ENCODE data around the gene STAG1.
"Not testable (repeated sequence)": the region's sequence is repeated elsewhere in the genome, so short reads cannot be mapped to it uniquely, and the experiment has no call there.

STAG1 gene

GRCh38 chr3:136644212-136644611, 108.0 kb downstream of the STAG1 start:
- Histone ChIP-seq H3K4me1 (ENCODE audit: insufficient read depth, low read length) (no peaks in the 10 kb centered on the region), H3K27me3 (ENCODE audit: insufficient read depth, low read length) (no peaks in the 10 kb centered on the region), H3K9me3 (ENCODE audit: insufficient read depth, low read depth, low read length) (no peaks in the 10 kb centered on the region), H3K9ac (ENCODE audit: low read depth, low read length) (no peak overlapping the region), H3K4me3 (ENCODE audit: low read length) (no peak overlapping the region), H3K36me3 (ENCODE audit: insufficient read depth, low read length) (no peaks in the 10 kb centered on the region), H3K27ac (ENCODE audit: low read depth, low read length) (no peak overlapping the region)
- WGBS, result 100% methylated on average over 1 of the region's 1 CpG

DNA sequence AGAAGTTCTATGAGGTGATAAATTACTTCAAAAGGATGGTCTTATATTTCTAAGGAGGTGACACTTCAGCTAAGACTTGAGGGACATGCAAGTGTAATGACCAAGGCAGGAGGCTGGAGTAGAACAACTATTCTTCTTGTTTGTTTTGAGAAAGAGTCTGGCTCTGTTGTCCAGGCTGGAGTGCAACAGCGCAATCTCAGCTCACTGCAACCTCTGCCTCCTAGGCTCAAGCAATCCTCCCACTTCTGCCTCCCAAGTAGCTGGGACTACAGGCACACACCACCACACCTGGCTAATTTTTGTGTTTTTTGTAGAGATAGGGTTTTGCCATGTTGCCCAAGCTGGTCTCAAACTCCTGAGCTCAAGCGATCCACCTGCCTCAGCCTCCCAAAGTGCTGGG, 108.8 kb downstream of the STAG1 start:
- not testable (repeated sequence) for H3K9me3 ChIP-seq (ENCODE audit: insufficient read depth, low read depth, low read length); H3K4me3 ChIP-seq (ENCODE audit: low read length); H3K36me3 ChIP-seq (ENCODE audit: insufficient read depth, low read length); H3K27me3 ChIP-seq (ENCODE audit: insufficient read depth, low read length); H3K9ac ChIP-seq (ENCODE audit: low read depth, low read length); H3K4me1 ChIP-seq (ENCODE audit: insufficient read depth, low read length); H3K27ac ChIP-seq (ENCODE audit: low read depth, low read length)
- WGBS, result 97% methylated on average over 2 of the region's 2 CpGs

- Histone ChIP-seq H3K36me3 (ENCODE audit: insufficient read depth, low read length) (no peaks in the 10 kb centered on the region), H3K9me3 (ENCODE audit: insufficient read depth, low read depth, low read length) (no peaks in the 10 kb centered on the region), H3K4me3 (ENCODE audit: low read length) (no peak overlapping the region), H3K27ac (ENCODE audit: low read depth, low read length) (no peak overlapping the region), H3K4me1 (ENCODE audit: insufficient read depth, low read length) (no peaks in the 10 kb centered on the region), H3K9ac (ENCODE audit: low read depth, low read length) (no peak overlapping the region), H3K27me3 (ENCODE audit: insufficient read depth, low read length) (no peaks in the 10 kb centered on the region)
- WGBS, result 100% methylated on average over 1 of the region's 1 CpG
These were observed 109.5 kb downstream of the STAG1 start for GRCh38 chr3:136642711-136643110.

GRCh38 chr3:136639069-136639468, 113.1 kb downstream of the STAG1 start:
- H3K36me3 ChIP-seq (ENCODE audit: insufficient read depth, low read length), result no peaks in the 10 kb centered on the region
- H3K4me3 ChIP-seq (ENCODE audit: low read length), result no peak overlapping the region
- no peak overlapping the region for H3K9ac ChIP-seq (ENCODE audit: low read depth, low read length)
- 0 out of 2 replicates have a peak, but pooled peaks cover 4% of the 10 kb centered on the region for H3K4me1 ChIP-seq (ENCODE audit: insufficient read depth, low read length)
- no peak overlapping the region for H3K27ac ChIP-seq (ENCODE audit: low read depth, low read length)
- H3K9me3 ChIP-seq (ENCODE audit: insufficient read depth, low read depth, low read length), result no peaks in the 10 kb centered on the region
- 100% methylated on average over 1 of the region's 1 CpG for WGBS
- H3K27me3 ChIP-seq (ENCODE audit: insufficient read depth, low read length), result no peaks in the 10 kb centered on the region

DNA sequence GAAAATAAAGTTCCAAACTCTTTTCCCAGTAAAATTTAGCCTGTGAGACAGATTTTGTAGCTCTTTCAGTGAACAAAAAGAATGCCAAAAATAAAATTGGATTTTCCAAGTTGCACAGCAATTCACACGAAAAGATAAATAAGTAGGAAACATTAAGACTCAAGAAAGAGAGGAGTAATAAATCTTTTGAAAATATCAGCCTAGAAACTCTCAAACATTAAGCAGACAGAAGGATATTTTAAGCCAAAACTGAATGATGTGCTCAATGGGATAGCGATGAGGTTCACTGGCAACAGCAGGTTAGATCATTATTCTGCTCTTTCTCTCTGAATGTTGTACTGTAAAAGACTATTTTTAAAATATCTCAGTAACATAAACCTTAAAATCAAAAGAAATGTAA, 115.0 kb downstream of the STAG1 start:
- Histone ChIP-seq H3K27me3 (ENCODE audit: insufficient read depth, low read length) (no peaks in the 10 kb centered on the region), H3K4me3 (ENCODE audit: low read length) (no peak overlapping the region), H3K4me1 (ENCODE audit: insufficient read depth, low read length) (peaks cover 11% of the 10 kb centered on the region), H3K9me3 (ENCODE audit: insufficient read depth, low read depth, low read length) (no peaks in the 10 kb centered on the region), H3K9ac (ENCODE audit: low read depth, low read length) (no peak overlapping the region), H3K27ac (ENCODE audit: low read depth, low read length) (no peak overlapping the region), H3K36me3 (ENCODE audit: insufficient read depth, low read length) (no peaks in the 10 kb centered on the region)
- 86% methylated on average over 1 of the region's 2 CpGs for WGBS

- no peaks in the 10 kb centered on the region for H3K9me3 ChIP-seq (ENCODE audit: insufficient read depth, low read depth, low read length)
- no peak overlapping the region for H3K27ac ChIP-seq (ENCODE audit: low read depth, low read length)
- WGBS, result 95% methylated on average over 3 of the region's 4 CpGs
- no peak overlapping the region for H3K4me3 ChIP-seq (ENCODE audit: low read length)
- H3K9ac ChIP-seq (ENCODE audit: low read depth, low read length), result no peak overlapping the region
- no peaks in the 10 kb centered on the region for H3K27me3 ChIP-seq (ENCODE audit: insufficient read depth, low read length)
- peaks cover 14% of the 10 kb centered on the region for H3K4me1 ChIP-seq (ENCODE audit: insufficient read depth, low read length)
- no peaks in the 10 kb centered on the region for H3K36me3 ChIP-seq (ENCODE audit: insufficient read depth, low read length)
These were observed 117.4 kb downstream of the STAG1 start for GRCh38 chr3:136634821-136635220.

- 89% methylated on average over 4 of the region's 5 CpGs for WGBS
- Histone ChIP-seq H3K4me1 (ENCODE audit: insufficient read depth, low read length) (peaks cover 14% of the 10 kb centered on the region), H3K27me3 (ENCODE audit: insufficient read depth, low read length) (no peaks in the 10 kb centered on the region), H3K4me3 (ENCODE audit: low read length) (no peak overlapping the region), H3K9ac (ENCODE audit: low read depth, low read length) (no peak overlapping the region), H3K36me3 (ENCODE audit: insufficient read depth, low read length) (0 out of 2 replicates have a peak, but pooled peaks cover 4% of the 10 kb centered on the region), H3K9me3 (ENCODE audit: insufficient read depth, low read depth, low read length) (no peaks in the 10 kb centered on the region), H3K27ac (ENCODE audit: low read depth, low read length) (no peak overlapping the region)
These were observed 119.5 kb downstream of the STAG1 start for GRCh38 chr3:136632625-136633081.

DNA sequence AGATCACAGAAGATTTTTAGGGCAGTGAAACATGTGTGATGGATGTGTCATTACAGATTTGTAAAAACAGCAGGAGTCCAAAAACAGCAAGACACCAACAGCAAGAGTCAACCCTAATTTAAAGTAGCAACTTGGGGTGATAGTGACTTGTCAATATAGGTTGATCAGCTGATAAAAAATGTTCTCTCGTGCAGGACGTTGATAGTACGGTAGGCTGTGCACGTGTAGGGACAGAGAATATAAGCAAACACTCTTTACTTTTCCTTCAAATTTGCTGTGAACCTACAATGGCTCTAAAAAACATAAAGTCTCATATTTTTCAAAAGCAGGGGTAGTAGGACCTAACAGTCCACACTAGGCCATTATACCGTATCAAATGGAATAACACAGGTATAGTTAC, 120.8 kb downstream of the STAG1 start:
- Histone ChIP-seq H3K4me1 (ENCODE audit: insufficient read depth, low read length) (peaks cover 14% of the 10 kb centered on the region), H3K27me3 (ENCODE audit: insufficient read depth, low read length) (no peaks in the 10 kb centered on the region), H3K27ac (ENCODE audit: low read depth, low read length) (no peak overlapping the region), H3K9me3 (ENCODE audit: insufficient read depth, low read depth, low read length) (no peaks in the 10 kb centered on the region), H3K4me3 (ENCODE audit: low read length) (no peak overlapping the region), H3K9ac (ENCODE audit: low read depth, low read length) (no peak overlapping the region), H3K36me3 (ENCODE audit: insufficient read depth, low read length) (0 out of 2 replicates have a peak, but pooled peaks cover 4% of the 10 kb centered on the region)
- 98% methylated on average over 5 of the region's 5 CpGs for WGBS

- Histone ChIP-seq H3K9me3 (ENCODE audit: insufficient read depth, low read depth, low read length) (no peaks in the 10 kb centered on the region), H3K36me3 (ENCODE audit: insufficient read depth, low read length) (0 out of 2 replicates have a peak, but pooled peaks cover 4% of the 10 kb centered on the region)
- WGBS, result no CpG with 5 or more reads among the region's 1 CpG
These were observed 121.3 kb downstream of the STAG1 start for GRCh38 chr3:136630915-136631314.

GRCh38 chr3:136626493-136626892, 125.7 kb downstream of the STAG1 start:
- no peak overlapping the region for H3K4me3 ChIP-seq (ENCODE audit: low read length)
- 0 out of 2 replicates have a peak, but pooled peaks cover 4% of the 10 kb centered on the region for H3K36me3 ChIP-seq (ENCODE audit: insufficient read depth, low read length)
- peaks cover 8% of the 10 kb centered on the region for H3K4me1 ChIP-seq (ENCODE audit: insufficient read depth, low read length)
- H3K27ac ChIP-seq (ENCODE audit: low read depth, low read length), result no peak overlapping the region
- WGBS, result 100% methylated on average over 3 of the region's 3 CpGs
- H3K9me3 ChIP-seq (ENCODE audit: insufficient read depth, low read depth, low read length), result no peaks in the 10 kb centered on the region
- no peak overlapping the region for H3K9ac ChIP-seq (ENCODE audit: low read depth, low read length)
- no peaks in the 10 kb centered on the region for H3K27me3 ChIP-seq (ENCODE audit: insufficient read depth, low read length)

More at GRCh38 chr3:136630915-136631314, 121.3 kb downstream of the STAG1 start:
- Histone ChIP-seq H3K4me1 (ENCODE audit: insufficient read depth, low read length) (peaks cover 14% of the 10 kb centered on the region), H3K27ac (ENCODE audit: low read depth, low read length) (no peak overlapping the region), H3K27me3 (ENCODE audit: insufficient read depth, low read length) (no peaks in the 10 kb centered on the region), H3K4me3 (ENCODE audit: low read length) (no peak overlapping the region), H3K9ac (ENCODE audit: low read depth, low read length) (no peak overlapping the region)

DNA sequence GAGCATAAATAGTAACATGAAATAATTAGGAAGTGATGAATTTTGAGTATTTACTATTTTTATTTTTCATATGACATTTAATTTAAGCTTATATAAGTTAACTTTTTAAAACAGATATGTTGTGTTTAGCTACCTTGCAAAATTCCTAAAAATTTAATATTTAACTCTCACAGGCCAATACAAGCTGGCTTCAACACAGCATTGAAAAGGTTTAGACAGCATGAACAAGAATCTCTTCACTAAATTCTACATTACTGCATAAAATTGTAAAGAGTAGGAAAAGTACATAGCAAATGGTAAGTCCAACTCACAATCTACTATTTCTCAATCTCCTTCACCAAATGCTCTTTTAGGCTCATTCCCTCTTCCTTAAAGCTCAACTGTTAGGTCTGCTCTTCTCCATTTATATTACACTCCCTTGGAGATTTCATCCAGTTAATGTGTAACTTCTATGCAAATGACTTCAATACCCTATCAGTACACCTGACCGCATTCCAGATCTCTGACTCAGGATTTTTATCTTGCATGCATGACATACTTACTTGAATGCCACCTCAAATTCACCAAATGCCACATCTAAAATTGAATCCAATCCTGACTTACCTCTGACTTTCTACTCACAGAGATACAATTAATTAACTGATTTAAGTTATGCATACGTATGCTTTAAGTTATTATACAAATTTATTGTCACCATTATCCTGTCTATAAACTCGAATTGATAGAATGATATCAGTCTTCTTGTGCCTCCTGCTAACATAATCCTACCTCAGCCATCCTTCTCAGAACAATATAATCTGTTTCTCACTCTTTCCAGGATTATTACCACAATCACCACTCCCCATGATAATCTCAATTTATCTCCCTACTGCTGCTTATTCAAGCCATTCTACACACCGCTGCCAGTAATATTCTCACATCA, 127.0 kb downstream of the STAG1 start:
- Histone ChIP-seq H3K4me3 (ENCODE audit: low read length) (no peak overlapping the region), H3K27me3 (ENCODE audit: insufficient read depth, low read length) (no peaks in the 10 kb centered on the region), H3K9ac (ENCODE audit: low read depth, low read length) (no peak overlapping the region), H3K27ac (ENCODE audit: low read depth, low read length) (no peak overlapping the region), H3K4me1 (ENCODE audit: insufficient read depth, low read length) (peaks cover 8% of the 10 kb centered on the region), H3K36me3 (ENCODE audit: insufficient read depth, low read length) (0 out of 2 replicates have a peak, but pooled peaks cover 4% of the 10 kb centered on the region), H3K9me3 (ENCODE audit: insufficient read depth, low read depth, low read length) (no peaks in the 10 kb centered on the region)
- 94% methylated on average over 4 of the region's 4 CpGs for WGBS

All from HUES64 (cell line).